Neural crest cell (in vitro differentiated cells): ENCODE measurements around the gene TTLL11. TPM values are rescaled to one million over a fixed set of nuclear protein-coding genes. Genes with fewer than 3 reads are reported as not detected.

Experiments used
- DNase-seq: peaks from one replicate; pipeline ENCODE4 v3.0.0; 2021; ENCODE audit warnings: low read depth, mixed read lengths, low spot score
- H3K27ac Mint-ChIP-seq: one replicate; pipeline ENCODE4 v1.8.0; 2021; ENCODE audit warnings: mild to moderate bottlenecking, mixed read lengths; ENCODE audit not compliant: unreplicated experiment
- H3K27me3 Mint-ChIP-seq: 2 replicates; pipeline ENCODE4 v1.8.0; 2021; ENCODE audit warnings: low read depth, mild to moderate bottlenecking, mixed read lengths
- H3K36me3 Mint-ChIP-seq: 2 replicates; pipeline ENCODE4 v1.8.0; 2021; ENCODE audit warnings: low read depth, mild to moderate bottlenecking, mixed read lengths
- H3K4me1 Mint-ChIP-seq: 2 replicates; pipeline ENCODE4 v1.8.0; 2021; ENCODE audit warnings: mixed read lengths
- H3K4me3 Mint-ChIP-seq: one replicate; pipeline ENCODE4 v1.8.0; 2021; ENCODE audit warnings: mild to moderate bottlenecking, mixed read lengths
- H3K9me3 Mint-ChIP-seq: 2 replicates; pipeline ENCODE4 v1.8.0; 2021; ENCODE audit warnings: mixed read lengths
- total RNA-seq: library from RNA; stranded (reverse); gene quantifications from 2 replicates; pipeline ENCODE4 v1.2.1, GENCODE V29; 2021
- TF ChIP-seq, protein P1 (sequence below): fragments of 200-600 bp; sonication (generic); conservative IDR thresholded peaks from 2 replicates; pipeline ENCODE4 v1.5.0; 2021; ENCODE audit warnings: antibody characterized with exemption, mild to moderate bottlenecking

The TTLL11 gene
- total RNA-seq, 1 donor from 2014 or later: 9.1 TPM

DNA sequence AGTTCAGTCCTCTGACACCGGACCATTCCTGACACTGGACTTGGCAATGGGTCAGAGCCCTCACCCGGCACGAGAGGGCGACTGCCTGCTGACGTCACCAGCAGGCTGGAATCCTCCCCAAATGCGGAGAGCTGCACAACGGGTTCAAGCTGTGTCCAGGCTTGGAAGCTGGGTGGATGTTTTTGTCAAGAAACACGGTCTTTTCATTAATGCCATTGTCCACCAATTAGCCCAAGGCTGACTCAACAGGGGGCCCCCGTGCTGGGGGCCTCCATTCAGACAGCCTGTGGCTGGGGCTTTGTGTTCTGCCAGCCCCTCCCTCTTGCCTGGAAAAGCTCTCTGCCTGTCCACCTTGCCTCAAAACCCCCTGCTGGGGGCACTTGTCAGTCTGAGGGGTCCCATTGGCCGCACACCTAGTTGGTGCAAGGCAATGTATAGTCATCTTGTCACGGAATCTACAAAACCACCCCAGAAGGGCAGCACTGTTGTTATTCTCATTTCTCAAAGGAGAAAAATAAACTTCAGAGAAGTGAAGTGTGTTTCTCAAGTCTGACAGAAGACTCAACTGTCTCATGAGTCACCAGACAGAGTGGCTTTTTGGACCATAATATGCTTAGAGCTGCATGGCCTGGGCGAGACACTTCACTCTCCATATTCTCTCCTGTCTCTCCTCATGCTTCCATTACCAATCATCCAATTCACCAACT is 41.9 kb upstream of the TTLL11 start:
- DNase-seq: no peak
- peaks cover 62% of the 10 kb centered on the region for H3K27me3 Mint-ChIP-seq
- no peak overlapping the region for H3K4me3 Mint-ChIP-seq
- no peaks in the 10 kb centered on the region for H3K9me3 Mint-ChIP-seq
- TF ChIP-seq, protein P1, sequence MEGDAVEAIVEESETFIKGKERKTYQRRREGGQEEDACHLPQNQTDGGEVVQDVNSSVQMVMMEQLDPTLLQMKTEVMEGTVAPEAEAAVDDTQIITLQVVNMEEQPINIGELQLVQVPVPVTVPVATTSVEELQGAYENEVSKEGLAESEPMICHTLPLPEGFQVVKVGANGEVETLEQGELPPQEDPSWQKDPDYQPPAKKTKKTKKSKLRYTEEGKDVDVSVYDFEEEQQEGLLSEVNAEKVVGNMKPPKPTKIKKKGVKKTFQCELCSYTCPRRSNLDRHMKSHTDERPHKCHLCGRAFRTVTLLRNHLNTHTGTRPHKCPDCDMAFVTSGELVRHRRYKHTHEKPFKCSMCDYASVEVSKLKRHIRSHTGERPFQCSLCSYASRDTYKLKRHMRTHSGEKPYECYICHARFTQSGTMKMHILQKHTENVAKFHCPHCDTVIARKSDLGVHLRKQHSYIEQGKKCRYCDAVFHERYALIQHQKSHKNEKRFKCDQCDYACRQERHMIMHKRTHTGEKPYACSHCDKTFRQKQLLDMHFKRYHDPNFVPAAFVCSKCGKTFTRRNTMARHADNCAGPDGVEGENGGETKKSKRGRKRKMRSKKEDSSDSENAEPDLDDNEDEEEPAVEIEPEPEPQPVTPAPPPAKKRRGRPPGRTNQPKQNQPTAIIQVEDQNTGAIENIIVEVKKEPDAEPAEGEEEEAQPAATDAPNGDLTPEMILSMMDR: no peak
- H3K36me3 Mint-ChIP-seq: no peaks in the 10 kb centered on the region
- peaks cover 26% of the 10 kb centered on the region for H3K4me1 Mint-ChIP-seq
- H3K27ac Mint-ChIP-seq: no peak overlapping the region

DNA sequence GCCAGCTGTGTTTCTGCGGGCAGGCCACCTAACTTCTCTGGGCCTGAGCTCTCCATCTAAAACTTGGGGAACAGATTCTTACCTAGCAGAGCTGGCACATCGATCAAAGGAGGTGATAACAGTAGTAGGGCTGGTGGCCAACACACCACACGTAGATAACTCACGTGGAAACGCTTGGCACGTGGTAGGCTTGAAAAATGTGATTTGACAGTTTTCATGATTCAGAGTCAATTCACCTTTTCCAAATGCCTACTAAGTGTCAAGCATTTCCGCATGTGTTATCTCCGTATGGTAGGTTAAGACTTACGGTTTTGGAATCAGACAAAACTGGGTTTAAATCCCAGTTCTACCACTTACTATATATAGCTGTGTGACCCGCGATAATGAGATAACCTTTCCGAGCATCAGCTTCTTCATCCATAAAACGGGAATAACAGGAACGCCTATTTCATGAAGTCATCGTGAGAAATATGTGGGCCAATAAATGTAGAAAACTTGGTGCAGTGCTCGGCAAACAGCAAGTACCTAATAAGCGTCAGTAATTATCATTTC is 41.0 kb upstream of the TTLL11 start:
- no peak overlapping the region for H3K27ac Mint-ChIP-seq
- no peaks in the 10 kb centered on the region for H3K36me3 Mint-ChIP-seq
- no peak for DNase-seq
- peaks cover 26% of the 10 kb centered on the region for H3K4me1 Mint-ChIP-seq
- TF ChIP-seq, protein P1: no peak
- no peak overlapping the region for H3K4me3 Mint-ChIP-seq
- H3K9me3 Mint-ChIP-seq: no peaks in the 10 kb centered on the region
- peaks cover 67% of the 10 kb centered on the region for H3K27me3 Mint-ChIP-seq

DNA sequence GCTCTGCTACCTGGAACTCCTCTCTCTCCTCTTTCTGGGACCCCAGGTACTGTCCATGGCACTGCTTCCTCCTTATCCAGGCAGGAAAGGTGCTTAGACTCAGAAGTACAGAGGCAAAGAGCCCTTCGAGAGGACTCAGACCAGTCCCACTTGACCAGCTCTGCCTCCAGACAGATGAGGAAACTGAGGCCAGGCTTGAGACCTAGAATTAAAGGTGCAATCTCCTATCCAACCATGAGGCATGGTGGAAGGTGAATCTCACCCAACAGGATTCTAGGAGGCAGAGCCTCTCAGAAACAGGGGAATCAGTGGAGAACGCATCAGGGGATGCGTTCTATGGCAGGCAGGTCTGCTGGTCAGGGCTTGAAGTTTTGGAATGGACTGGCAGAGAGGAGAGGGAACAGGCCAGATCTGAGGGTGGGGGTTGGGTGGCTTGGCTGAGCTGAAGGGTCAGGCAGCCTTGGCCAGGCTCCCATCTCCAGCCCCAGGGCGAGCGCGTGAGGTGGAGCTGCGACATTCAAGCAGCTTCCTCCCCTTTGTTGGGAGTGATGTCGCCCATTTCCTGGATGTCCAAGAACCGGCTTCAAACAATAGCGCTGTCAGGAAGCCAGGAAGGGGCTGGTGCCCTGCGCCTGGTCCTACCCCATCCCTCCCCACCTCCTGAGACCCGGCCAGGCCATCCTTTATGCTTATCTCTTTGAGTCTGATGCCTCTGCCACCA is 40.3 kb upstream of the TTLL11 start:
- Mint-ChIP-seq H3K27me3 (peaks cover 72% of the 10 kb centered on the region), H3K36me3 (no peaks in the 10 kb centered on the region), H3K4me1 (peaks cover 26% of the 10 kb centered on the region), H3K4me3 (no peak overlapping the region), H3K9me3 (no peaks in the 10 kb centered on the region), H3K27ac (no peak overlapping the region)
- TF ChIP-seq, protein P1: no peak
- DNase-seq: no peak

DNA sequence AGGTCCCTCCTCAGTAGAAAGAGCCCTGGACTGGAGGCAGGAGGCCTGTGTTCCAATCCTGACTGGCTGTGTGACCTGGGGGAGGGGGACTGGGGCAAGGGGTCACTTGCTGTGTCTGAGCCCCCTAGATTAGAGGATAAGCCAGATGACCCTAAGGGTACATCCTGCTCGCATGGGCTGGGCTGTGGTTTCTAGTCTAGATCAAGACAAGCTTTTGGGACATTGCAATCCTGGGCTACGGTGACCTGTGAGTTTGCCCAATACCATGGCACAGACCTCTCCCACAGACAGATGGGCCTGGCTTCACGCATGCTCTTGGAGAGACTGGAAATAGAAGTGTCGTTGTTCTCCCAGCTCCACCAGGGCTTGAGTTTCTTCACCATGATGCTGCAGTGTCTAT is 39.4 kb upstream of the TTLL11 start:
- Mint-ChIP-seq H3K27ac (no peak overlapping the region), H3K27me3 (peaks cover 80% of the 10 kb centered on the region), H3K4me1 (peaks cover 26% of the 10 kb centered on the region), H3K36me3 (no peaks in the 10 kb centered on the region), H3K9me3 (no peaks in the 10 kb centered on the region), H3K4me3 (no peak overlapping the region)
- TF ChIP-seq, protein P1: no peak
- no peak for DNase-seq

DNA sequence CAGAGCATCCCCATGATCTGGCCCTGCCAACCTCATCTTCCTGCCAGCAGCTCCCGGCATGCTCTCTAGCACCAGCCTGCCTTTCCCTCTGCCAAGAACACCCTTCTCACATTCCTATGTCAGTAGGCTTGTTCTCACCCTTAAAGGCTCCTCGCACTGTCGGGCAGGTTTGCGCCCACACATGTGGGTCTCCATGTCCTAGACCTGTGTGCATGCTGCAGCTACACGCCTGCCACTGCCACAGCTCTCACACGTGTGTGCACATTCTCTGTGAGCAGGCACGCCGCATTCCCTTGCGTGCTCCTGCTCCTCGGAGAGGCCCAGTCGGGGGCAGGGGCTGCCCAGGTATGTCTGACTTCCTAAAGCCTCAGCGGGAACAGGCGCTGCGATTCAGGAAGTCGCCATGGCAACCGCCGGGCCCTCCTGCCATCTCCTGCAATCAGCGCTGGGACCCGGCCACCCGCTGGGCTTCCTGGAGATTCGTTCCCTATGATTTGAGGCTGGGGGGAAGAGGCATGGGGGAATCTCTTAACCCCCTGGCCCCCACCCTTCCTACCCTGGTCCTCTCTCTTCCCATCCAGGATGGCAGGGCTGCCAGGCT is 38.4 kb upstream of the TTLL11 start:
- H3K27ac Mint-ChIP-seq: no peak overlapping the region
- H3K27me3 Mint-ChIP-seq: peaks cover 86% of the 10 kb centered on the region
- no peaks in the 10 kb centered on the region for H3K36me3 Mint-ChIP-seq
- no peak overlapping the region for H3K4me3 Mint-ChIP-seq
- no peaks in the 10 kb centered on the region for H3K9me3 Mint-ChIP-seq
- peaks cover 29% of the 10 kb centered on the region for H3K4me1 Mint-ChIP-seq
- TF ChIP-seq, protein P1: no peak
- no peak for DNase-seq
